Stimulated activated CD4-positive, alpha-beta T cell treated with anti-CD3 and anti-CD28 coated beads, Interleukin-4, amount 100 ng/mL, for 4 hours (primary cell): ENCODE results near the gene RAB15.

Experiments
- DNase-seq, 2 experiments: peaks; one replicate each; pipeline ENCODE4 v3.0.0-alpha.2; 2020

RAB15 gene

DNA sequence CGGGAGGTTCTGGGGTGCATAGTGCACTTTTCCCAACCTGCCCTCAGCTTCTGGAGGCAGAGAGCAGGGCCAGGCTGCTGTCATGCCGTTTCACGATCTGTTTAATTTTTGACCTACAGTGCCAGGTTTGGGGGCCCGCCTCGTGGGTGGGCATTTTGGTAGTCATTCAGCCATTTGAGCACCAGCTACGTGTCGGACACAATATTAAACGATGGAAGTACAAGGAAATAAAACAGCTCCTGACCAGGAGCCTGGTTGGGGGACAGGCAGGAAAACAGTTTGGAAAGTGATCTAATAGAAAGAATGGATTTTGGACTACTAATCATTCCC, 15.3 kb upstream of the RAB15 start:
- no peak for DNase-seq

DNA sequence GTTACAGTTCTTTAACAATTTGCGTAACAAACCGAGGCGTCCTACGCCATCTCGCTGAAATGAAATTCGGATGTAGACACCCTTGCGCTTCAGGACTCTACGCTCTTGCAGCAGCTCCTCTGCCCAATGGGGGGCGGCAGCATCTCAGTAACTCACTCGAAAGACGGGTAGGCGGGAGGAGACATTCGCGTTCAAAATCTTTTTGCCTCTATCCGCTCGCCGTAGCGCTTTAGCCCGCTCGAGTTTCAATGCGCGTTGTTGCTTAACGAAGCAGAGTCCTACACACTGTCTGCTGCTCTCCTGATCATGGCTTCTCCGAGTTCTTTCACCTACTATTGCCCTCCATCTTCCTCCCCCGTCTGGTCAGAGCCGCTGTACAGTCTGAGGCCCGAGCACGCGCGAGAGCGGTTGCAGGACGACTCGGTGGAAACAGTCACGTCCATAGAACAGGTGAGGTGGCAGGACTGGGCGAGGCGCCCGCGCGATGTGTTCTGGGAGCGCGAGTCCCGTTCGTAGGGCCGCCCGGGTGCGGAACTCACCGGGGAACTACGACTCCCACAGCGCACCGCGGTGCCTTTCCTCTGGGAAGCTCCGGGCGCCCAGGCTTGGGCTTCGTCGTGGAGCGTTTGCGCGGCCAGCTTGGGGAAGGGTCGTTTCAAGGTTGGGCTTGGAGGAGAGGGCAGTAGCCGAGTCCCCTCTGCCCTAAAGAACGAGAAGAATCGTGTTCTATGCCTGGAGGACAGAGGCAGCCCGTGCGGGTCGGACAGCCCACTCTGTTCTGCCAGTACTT, 14.7 kb upstream of the RAB15 start, which contains the start of gene FNTB:
FNTB (plus strand) TSS at position 248 of the 790 bp plus-strand sequence; CDS start at position 307, 59 bp downstream.
- DNase-seq = peak; percentile 88 to 93

DNA sequence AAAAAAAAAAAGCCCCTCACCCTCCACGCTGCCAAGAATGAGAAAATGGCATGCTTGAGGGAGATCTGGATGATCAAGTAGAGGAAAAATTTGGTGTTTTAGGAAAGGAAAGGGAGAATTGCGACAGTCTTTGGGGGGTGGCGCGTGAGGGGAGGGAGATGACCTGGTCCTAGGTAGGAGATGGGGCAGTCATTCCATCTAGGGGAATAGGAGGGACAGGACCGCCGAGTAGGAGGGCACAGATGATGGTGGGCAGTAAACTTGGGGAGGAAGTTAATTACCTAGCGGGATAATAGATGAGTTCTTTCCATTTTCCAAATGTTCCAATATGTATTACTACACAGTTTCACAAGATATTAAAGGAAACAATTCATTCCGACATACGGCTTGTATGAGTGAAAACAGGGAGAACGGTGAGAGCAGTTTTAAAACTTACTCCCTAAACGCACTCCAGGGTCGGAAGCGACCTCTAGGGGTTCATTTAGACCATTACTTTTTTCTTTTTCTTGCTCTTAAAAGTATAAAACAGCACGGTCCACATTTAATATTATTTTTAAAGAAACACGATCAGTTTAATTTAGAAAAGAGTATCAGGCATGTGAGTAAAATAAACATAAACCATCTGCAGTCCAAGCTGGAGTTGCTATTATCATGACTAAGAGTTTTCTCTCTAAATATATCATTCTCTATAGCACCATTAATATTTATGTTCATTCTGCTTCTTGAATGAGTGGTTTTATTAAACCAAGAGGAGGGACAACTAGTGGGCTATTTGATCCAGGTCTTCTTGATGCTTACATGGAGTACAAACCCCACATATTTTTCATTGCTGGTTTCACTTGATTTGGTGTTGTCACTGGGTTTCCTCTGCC, 11.5 kb upstream of the RAB15 start:
- peak in 1 of 2 experiments; percentile 19 for DNase-seq

DNA sequence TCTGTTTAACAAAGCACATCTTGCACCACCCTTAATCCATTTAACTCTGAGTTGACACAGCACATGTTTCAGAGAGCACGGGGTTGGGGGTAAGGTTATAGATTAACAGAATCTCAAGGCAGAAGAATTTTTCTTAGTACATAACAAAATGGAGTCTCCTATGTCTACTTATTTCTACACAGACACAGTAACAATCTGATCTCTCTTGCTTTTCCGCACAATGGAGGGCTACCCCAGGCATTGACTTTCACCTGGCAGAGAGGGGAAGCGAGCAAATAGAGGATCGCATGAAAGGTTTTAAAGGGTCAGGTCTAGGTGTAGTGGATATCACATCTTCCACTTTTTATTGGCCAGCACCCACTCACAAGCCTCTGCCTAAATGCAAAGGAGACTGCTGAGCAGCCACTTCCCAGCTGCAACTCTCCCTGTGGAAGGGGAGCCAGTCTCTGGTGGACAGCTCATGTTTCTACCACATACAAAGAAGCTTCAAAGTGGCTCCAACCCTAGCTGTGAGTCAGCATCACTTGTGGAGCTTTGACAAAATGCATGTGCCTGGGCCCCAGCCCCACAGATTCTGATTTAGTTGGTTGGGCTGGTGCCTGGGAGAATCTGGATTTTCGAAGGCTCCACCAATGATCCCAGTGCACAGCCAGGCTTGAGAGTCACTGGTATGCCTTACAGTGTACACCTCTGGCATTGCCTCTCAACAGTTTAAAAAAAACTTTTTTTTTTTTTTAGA, 7.4 kb upstream of the RAB15 start:
- no peak for DNase-seq

DNA sequence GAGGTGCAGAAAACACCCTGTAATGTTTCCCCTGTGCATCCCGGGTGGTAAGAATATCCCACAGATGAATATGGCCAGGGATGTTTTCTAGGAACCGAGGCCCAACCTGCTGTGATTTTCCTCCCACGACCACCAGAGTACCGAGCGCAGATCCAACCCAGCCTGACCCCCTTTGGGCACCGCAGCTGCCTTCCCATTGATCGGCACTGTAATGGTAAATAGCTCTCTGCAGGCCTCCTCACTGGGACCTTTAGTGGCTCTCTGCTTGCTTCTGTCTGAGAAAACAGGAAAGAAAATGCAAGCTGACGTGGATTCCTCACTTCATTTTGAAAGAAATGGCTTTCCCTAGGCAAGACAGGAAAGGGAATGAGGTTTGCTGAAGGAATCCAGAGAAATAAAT, 2.4 kb upstream of the RAB15 start:
- no peak for DNase-seq

DNA sequence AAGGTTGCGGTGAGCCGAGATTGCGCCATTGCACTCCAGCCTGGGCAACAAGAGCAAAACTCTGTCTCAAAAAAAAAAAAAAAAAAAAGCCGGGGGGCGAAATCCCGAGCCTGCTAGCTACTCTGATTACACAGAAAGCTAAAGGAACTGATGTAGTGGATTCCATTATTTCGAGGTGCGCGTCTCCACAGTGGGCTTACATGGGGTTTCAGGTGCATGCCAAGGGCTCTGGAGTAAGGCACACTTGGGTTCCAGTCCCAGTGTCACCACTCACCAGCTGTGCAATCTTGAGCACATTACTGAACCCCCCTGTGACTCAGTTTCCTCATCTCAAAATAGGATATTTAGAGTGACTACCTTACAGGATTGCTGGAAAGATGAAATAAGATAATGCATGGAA, 1.7 kb upstream of the RAB15 start:
- DNase-seq = no peak

DNA sequence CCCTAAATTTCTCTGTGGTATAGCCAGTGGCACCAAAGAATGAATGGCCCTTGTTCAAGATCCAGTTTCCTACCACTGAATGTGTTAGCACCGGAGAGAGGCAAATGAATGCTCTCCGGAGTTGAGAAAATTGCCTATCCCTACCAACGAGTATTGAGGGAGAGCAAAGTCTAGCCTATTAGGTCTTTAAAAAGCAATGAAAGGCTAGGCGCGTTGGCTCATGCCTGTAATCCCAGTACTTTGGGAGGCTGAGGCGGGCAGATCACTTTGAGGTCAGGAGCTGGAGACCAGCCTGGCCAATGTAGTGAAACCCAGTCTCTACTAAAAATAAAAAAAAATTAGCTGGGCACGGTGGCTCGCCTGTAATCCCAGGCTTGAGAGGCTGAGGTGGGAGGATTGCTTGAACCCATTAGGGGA, 898 bp upstream of the RAB15 start:
- no peak for DNase-seq

DNA sequence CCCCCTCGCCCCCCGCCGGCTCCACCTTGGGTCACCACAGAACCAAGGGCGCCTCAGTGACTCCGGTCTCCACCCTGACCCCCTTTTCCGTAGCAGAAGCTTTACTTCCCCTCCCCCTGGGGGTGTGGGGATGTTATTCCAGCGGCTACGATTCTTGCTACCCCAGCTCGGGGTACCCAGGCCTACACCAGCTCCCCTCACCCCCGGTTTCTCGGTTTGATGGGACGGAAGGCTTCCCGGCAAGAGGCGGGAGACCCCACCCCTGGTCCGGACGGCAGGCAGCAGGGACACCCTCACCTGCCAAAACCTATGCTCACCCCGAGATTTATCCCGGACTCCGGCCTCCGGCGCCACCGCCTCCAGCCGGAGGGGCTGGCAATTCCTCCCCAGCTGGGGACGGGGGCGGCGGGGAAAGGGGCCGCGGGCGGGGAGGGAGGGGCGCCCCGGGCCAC, 619 bp downstream of the RAB15 start:
- no peak for DNase-seq

DNA sequence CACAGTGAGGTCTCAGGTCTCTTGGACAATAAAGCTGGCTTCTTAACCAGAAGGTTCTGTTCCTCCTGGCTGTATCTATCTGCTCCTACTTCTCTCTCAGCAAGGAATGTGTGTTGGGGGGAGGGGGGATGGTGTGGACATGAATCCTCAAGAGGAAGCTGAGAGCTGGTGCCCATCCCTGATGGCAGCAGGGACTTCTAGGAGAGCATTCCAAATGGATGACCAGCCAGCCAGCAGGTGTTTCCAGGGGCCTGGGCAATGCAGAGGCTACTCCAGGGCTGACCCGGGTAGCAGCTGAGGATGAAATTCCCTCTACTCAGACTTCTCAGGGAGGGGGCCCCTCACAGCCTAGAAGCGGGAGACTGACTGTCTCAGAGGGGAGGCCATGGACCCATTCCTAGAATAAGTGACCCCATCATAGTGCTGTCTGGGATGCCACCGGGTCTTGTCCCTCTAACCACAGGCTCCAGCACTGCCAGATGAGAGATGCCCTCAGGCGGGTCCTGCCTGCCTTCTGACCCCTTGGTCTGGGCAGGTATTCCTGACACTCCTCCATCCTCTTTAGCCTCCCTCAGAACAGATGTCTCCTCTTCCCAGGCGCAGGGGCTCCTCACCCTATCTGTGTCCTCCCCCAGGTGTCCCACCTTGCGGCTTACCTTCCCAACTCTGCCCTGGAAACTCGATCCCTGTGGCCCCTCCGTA, 1.2 kb downstream of the RAB15 start:
- no peak for DNase-seq

DNA sequence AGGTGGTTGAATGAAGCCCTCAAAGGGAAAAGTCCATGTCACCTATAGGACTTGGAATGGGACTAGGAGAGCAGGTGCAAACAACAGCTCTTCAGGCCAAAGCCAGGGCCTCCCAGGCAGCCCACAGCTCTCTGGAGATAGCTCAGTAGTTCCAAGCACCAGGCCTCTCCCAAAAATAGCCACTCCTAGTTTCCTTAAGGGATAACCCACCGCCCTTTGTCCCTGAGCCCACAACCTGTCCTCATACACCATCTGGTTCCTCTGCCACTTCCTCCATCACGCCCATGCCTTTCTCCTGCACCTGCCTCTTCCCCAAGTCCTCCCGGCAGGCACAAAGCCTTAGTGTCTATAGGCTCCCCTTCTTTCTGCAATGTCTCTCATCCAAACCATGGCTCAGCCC, 2.1 kb downstream of the RAB15 start:
- no peak for DNase-seq

DNA sequence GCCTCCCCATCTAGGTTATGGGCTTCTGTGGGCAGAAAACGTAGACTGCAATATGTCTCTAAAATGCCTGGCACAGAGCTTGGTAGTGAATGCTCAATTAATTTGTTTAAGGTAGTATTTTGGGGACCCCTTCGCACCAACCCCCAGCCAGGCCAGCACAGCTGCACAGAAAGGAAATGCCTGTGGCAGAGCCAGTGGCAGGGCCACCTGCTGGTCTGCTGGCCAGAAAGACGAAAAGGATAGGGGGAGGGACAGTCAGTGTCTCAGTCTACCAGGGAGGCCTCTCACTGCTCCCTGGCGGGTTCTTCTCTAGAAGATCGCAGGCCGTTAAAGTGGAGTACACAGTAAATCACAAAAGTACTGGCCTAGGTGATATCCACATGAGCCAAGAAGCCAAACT, 3.5 kb downstream of the RAB15 start:
- DNase-seq = no peak

DNA sequence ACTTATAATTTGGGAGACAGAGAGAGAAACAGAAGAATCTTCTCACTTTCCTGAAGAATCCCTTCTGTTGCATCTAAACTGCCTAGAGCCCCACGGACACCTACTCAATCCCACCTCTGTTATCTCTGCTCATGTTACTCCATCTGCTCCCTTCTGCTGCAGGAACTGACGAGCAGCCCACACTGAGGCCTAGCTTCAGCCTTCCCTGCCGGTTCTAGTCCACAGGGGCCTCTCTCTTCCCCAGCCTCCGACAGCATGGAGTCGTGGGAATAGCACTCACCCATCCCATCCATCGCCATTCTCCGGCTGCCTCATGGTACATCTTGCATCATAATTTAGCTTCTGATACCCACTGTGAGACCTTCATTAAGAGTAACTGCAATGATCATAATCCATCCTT, 4.0 kb downstream of the RAB15 start:
- no peak for DNase-seq

DNA sequence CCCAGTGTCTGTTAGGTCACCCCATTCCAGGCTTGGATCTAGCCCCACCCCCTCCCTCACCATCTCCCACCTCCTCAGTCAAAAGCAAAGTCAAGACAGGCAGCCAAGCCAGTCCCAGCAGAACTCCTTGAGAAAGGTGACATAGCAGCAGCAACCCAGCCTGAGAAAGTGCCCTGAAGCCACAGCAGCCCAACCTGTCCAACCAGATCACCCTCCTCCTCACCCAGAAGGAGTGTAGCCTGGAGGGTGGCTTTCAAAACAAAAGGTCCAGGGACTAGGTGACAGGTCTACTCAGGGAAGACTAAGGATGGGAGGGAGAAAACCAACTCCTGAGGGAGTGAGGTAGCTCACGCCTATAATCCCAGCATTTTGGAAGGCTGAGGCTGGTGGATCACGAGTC, 5.2 kb downstream of the RAB15 start:
- no peak for DNase-seq

DNA sequence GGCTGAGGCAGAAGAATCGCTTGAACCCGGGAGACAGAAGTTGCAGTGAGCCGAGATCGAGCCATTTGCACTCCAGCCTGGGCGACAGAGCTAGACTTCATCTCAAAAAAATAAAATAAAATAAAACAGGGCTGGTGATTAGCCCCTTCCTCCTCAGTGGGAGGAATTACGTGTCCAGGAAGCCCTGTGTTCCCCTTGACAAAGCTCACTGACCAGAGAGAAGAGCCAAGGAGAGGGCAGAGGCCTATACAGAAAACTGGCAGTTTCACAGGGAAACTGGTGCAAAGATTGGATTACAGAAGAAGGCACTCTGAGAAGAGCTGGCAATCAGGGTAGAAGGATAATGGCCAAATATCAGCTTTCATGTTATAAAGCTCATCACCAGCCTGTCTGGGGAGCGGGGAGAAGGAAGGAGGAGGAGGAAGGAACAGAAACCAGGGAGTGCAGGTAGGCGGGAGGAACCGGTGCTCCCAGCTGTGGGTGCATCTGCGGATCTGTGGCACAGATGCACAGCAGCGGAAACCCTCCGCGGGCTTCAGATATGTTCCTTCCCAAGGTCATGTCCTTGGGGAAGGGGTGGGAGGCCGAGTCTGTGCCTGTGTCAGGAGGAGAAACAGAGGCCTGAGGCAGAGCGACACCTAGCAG, 6.7 kb downstream of the RAB15 start:
- DNase-seq = no peak

DNA sequence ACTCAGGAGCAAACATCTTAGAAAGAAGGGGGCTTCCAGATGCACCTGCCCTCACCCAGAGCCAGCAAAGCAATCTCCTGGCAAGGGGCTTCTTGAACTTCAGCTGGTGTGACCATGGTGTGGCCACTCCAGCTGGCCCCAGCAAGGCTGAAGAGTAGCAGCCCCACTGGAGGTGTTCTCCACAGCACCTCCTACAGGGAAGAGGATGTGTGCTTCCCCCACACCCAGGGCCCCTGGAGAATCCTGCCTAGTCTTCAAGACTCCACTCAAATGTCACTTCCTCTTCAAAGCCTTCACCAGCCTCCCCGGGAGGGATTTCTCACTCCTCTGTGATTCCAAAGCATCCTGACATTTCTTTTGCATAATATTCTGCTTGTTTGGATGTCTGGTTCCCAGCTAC, 8.5 kb downstream of the RAB15 start:
- DNase-seq = no peak

DNA sequence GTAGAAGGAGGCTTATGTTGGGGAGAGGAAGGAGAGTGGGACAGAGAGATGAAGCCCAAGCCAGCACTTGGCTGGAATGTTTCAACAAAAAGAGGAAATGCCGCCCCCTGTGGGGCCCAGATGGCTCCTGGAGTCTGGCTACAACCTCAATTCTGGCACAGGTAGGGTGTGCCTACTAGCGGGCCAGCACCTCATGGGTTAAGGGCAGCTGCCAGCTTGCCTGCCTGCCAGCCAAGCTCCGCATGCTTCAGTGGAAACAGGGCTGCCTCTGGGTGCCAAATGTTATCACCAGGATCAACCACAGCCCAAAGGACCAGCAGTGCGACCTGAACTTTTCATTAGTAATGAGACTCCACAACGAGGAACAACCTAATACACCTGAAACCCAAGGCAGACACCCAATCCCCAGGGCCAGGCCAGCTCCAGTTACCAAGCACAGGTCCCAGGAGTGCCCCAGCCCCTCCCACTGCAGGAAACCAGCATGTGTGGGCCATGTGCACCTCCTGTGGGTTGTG, 11.3 kb downstream of the RAB15 start:
- DNase-seq = no peak

DNA sequence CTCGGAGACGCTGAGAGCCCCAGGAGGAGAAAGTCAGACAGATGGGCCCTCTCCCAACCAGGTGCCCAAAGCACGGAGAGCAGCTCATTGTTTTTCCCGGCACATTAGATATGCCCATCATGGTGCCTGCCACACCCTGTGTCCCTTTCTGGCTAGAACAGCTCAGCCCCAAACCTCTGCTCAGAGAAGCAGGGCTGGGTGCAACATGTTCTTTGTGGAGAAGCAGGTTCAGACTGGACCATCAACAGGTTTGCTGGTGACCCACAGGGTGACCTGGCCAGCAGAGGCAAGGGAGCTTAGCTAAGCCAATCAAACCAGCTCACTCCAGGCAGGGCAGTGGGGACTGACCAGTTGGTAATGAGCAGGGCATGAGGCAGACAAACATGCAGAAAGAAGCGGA, 13.4 kb downstream of the RAB15 start:
- no peak for DNase-seq

DNA sequence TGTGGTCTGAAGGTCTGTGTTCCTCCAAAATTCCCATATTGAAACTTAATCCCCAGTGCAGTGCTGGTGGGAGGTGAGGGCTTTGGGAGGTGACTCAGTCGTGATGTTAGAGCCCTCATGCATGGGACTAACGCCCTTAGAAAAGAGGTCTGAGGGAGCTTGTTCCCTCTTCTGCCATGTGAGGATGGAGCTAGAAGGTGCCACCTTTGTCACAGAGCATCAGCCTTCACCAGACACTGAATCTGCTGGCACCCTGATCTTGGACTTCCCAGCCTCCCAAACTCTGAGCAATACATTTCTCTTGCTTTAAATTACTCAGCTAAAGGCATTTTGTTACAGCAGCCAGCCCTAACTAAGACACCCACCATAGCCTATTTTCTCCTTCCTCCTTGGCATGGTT, 13.9 kb downstream of the RAB15 start:
- no peak for DNase-seq

DNA sequence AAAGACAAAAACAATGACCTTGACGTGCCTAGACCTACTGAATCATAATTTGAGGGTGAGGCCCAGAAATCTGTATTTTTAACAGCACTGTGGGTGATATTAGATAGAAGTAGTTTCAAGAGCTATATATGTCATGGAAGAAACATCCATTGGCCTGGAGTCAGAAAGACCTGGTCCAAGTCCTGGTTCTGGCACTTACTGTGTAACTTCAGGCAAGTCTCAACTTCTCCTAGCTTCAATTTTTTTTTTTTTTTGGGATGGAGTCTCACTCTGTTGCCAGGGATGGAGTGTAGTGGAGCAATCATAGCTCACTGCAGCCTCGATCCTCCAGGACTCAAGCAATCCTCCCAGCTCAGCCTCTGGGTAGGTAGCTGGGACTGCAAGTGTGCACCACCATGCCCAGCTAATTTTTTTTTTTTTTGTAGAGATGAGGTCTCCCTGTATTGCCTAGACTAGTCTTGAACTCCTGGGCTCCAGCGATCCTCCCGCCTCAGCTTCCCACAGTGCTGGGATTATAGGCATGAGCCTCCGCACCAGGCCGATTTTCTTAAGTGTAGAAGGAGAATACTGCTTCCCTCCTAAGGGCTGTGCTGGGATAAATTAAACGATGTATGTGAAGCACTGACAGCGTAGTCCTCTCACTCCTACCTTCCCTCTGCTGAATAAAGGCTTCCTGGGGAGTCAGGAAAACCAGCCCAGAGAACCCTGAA, 15.3 kb downstream of the RAB15 start:
- no peak for DNase-seq

DNA sequence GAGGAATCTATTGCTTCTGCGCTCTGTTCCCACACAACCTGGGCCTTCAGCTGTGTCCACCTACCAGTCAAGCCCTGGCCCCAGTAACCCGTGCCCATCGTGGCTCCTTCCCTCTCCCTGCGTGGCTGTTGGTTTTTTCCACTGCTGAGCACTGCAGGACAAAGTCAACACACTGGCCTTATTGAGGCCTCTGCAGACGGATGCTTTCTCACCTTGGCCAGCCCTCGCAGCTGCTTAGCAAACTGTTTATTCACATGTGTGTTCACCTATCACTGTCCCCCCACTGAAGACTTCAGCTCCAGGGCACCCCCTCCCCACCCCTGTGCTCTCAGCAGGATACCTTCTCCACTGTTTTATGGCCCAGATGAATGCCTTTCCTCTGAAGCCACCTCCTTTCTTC, 16.8 kb downstream of the RAB15 start:
- DNase-seq = no peak

DNA sequence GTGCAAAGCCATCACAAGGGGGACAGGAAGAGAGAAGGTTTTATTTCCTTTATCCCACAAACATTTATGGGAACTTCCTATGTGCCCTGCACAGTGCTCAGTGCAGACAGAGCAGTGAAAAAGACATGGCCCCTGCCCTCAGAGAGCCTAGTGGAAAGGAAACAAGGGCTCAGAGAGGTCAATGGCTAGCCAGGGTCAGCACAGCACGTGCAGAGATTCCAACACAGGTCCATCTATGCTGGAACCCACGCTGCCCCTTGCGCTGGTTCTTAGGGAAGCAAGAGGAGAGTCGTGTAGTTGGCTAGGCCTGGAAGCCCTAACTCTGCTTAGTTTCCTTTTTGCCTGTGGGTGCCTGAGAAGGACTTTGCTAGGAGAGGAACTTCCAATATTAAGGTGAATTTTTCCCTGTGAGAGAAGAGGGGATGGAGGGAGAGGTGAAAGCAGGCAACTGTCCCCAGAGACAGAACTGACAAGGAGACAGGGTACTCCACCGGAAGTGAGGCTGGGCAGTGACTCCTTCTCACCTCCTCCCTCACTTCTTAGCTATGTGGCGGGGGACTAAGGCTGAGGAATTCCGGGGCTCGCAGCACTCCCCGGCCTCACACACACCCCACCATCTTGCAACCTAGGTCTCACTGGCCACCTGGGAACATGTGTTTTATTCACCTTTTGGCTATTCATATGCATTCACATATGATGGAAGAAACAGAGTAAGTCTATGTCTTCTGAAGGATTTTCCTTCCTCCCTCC, 17.5 kb downstream of the RAB15 start:
- DNase-seq = no peak
